ENCODE results near the gene TNK2. TPM values are rescaled to one million over a fixed set of nuclear protein-coding genes. Genes with fewer than 3 reads are reported as not detected.

TNK2 gene
- total and polyA plus RNA-seq, 2 of the 8 experiments (the other 6 are each of a cell fraction or from before 2014, with no cell fraction given) = 10.4 to 33.9 TPM

GRCh38 chr3:195818301-195818700, 90.0 kb downstream of the TNK2 start (continued):
- no peak for TF ChIP-seq SIN3A (conservative IDR thresholded peaks at IDR 0.05 in 1 of 2, IDR thresholded peaks at IDR 0.05 in 1 of 2; ENCODE audit: low read depth in 1 of 2, low read length in 2 of 2)
- no peak for TF ChIP-seq TAF7 (optimal IDR thresholded peaks at IDR 0.05; ENCODE audit: borderline replicate concordance, low read depth, low read length)
- TF ChIP-seq SP2 (IDR thresholded peaks at IDR 0.05; ENCODE audit: low read length) = no peak
- no peak for TF ChIP-seq TCF12 (IDR thresholded peaks at IDR 0.05; ENCODE audit: low read depth, low read length)
- TF ChIP-seq BRCA1 (IDR thresholded peaks at IDR 0.05; ENCODE audit: low read depth, low read length) = no peak
